Muscle layer of duodenum (tissue), 2 donors: Measurements from ENCODE around the gene B4GALT6.

ENCODE experiments used
- H3K27ac ChIP-seq: one replicate; pipeline ENCODE4 v1.7.0; 2013; ENCODE audit warnings: mild to moderate bottlenecking, low read length
- H3K27me3 ChIP-seq: one replicate; pipeline ENCODE4 v1.7.0; 2013; ENCODE audit warnings: low read depth, mild to moderate bottlenecking, control low read depth, low read length
- H3K36me3 ChIP-seq, 2 donors: one replicate each; pipeline ENCODE4 v1.7.0; 2013; ENCODE audit warnings: low read length in 2 of 2, control low read depth in 1 of 2, mild to moderate bottlenecking in 1 of 2; ENCODE audit not compliant: insufficient read depth in 2 of 2, control insufficient read depth in 1 of 2
- H3K4me1 ChIP-seq, 2 donors: one replicate each; pipeline ENCODE4 v1.7.0; 2013; ENCODE audit warnings: low read length in 2 of 2, mild to moderate bottlenecking in 2 of 2, control low read depth in 1 of 2, moderate library complexity in 1 of 2; ENCODE audit not compliant: insufficient read depth in 2 of 2, control insufficient read depth in 1 of 2
- H3K4me3 ChIP-seq, 2 donors: one replicate each; pipeline ENCODE4 v1.7.0; 2013; ENCODE audit warnings: low read length in 2 of 2, low read depth in 1 of 2, mild to moderate bottlenecking in 1 of 2
- H3K9me3 ChIP-seq, 2 donors: one replicate each; pipeline ENCODE4 v1.7.0; 2013; ENCODE audit warnings: low read length in 2 of 2, control low read depth in 1 of 2, mild to moderate bottlenecking in 1 of 2; ENCODE audit not compliant: control insufficient read depth in 1 of 2
- donor health status: healthy.

The B4GALT6 gene

GRCh38 chr18:31647127-31647753, 37.1 kb downstream of the B4GALT6 start:
- Histone ChIP-seq H3K9me3 (no peaks in the 10 kb centered on the region), H3K27ac (no peak overlapping the region), H3K4me1 (no peaks in the 10 kb centered on the region), H3K36me3 (no peaks in the 10 kb centered on the region), H3K27me3 (no peaks in the 10 kb centered on the region), H3K4me3 (no peak overlapping the region)

DNA sequence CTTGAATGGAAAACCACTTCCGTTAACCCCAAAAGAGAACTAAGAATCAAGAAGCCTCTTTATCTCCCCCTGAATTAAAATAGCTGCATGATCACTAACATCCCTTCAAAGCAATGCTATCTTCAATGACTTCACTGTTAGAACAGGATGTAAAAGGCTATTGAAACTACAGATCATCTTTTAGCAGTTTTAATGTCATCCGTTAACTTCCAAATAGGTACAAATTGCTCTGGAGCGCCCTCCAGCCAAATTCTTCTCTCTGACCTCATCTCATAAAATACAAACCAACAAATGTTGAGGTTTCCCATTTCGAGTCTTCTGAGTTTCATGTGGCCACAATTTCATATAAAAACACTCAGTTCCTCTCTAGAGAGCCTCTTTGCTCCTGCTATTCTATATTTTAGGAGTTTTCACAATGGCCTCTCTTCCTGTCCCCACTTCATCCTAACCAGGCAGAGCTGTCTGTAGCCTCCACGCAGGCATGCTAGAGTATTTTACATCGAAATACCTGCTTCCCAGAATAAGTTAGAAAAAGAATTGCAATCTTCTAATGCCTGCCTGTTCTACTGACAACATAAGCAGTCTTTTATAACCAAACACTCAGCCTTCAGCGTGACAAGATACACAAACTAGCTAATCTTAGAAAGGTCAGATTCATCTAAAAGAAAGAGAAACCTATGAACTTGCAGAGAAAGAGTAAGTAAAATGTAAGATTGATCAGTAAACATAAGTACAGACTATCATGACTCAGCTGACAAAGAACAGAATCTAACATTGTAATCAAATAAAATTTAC, 37.9 kb downstream of the B4GALT6 start:
- no peaks in the 10 kb centered on the region for H3K9me3 ChIP-seq
- no peak overlapping the region for H3K27ac ChIP-seq
- H3K4me1 ChIP-seq = no peaks in the 10 kb centered on the region
- H3K27me3 ChIP-seq = no peaks in the 10 kb centered on the region
- no peaks in the 10 kb centered on the region for H3K36me3 ChIP-seq
- no peak overlapping the region for H3K4me3 ChIP-seq

DNA sequence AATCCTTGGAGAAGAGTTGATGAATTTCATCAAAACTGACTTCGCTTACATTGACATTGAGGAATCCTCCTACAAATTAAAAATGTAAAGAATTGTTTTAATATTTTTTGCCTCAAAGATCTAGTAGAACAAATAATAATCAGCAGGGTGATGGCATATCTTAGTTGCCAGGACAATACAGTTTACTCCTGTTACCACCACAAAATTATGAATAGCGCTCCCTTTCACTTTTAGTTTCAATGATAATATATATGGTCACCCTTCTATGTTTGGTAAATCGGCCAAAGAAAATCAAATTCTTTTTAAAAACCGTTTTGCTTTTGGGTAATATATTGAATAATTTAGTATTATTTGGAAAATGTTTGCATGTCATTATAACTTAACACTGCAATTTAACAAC, 39.0 kb downstream of the B4GALT6 start:
- no peaks in the 10 kb centered on the region for H3K9me3 ChIP-seq
- no peaks in the 10 kb centered on the region for H3K4me1 ChIP-seq
- H3K27ac ChIP-seq = no peak overlapping the region
- H3K4me3 ChIP-seq = no peak overlapping the region
- H3K36me3 ChIP-seq = no peaks in the 10 kb centered on the region
- no peaks in the 10 kb centered on the region for H3K27me3 ChIP-seq

DNA sequence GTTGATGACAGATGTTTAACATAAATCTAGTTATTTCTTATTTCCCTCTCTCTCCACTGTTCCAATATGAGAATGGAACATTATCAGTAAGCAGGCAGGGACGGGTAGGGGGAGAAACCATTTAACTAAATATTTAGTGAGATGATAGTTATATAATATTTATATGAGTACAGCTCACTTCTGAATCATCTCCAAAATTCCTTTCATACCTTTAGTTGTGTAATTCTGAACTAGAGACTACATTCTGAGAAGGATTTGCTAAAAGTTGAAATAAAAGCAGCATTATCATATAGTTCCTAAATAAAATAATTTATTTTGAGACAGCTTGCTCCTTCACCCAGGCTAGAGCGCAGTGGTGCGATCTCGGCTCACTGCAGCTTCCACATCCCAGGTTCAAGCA, 41.4 kb downstream of the B4GALT6 start:
- no peak overlapping the region for H3K27ac ChIP-seq
- no peaks in the 10 kb centered on the region for H3K36me3 ChIP-seq
- H3K4me3 ChIP-seq = no peak overlapping the region
- no peaks in the 10 kb centered on the region for H3K27me3 ChIP-seq
- no peaks in the 10 kb centered on the region for H3K9me3 ChIP-seq
- no peaks in the 10 kb centered on the region for H3K4me1 ChIP-seq

GRCh38 chr18:31637445-31637844, 46.9 kb downstream of the B4GALT6 start:
- H3K27ac ChIP-seq = no peak overlapping the region
- H3K27me3 ChIP-seq = no peaks in the 10 kb centered on the region
- H3K9me3 ChIP-seq = no peaks in the 10 kb centered on the region
- H3K36me3 ChIP-seq = no peaks in the 10 kb centered on the region
- H3K4me1 ChIP-seq = no peaks in the 10 kb centered on the region
- no peak overlapping the region for H3K4me3 ChIP-seq

DNA sequence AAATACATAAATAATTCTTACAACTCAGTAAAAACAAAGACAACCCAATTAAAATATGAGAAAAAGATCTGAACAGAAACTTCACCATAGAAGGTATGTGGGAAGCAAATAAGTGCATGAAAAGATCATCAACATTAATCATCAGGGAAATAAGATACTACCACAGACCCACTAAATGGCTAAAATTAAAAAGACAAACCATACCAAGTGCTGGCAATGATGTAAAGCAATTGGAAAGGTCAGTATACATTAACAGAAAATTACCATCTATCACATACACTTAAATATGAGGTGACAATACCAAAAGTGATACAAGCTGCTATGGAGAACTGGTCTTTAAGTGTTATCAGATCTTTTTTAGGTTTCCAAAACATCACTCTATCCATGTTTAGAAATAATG, 48.0 kb downstream of the B4GALT6 start:
- no peak overlapping the region for H3K4me3 ChIP-seq
- H3K27me3 ChIP-seq = no peaks in the 10 kb centered on the region
- no peaks in the 10 kb centered on the region for H3K9me3 ChIP-seq
- H3K4me1 ChIP-seq = no peaks in the 10 kb centered on the region
- H3K36me3 ChIP-seq = no peaks in the 10 kb centered on the region
- no peak overlapping the region for H3K27ac ChIP-seq

- Histone ChIP-seq H3K27me3 (no peaks in the 10 kb centered on the region), H3K4me1 (no peaks in the 10 kb centered on the region), H3K9me3 (no peaks in the 10 kb centered on the region), H3K4me3 (no peak overlapping the region), H3K36me3 (peaks cover 0 to 8% of the 10 kb centered on the region in 2 donors), H3K27ac (no peak overlapping the region)
These were observed 50.1 kb downstream of the B4GALT6 start for GRCh38 chr18:31634331-31634713.

DNA sequence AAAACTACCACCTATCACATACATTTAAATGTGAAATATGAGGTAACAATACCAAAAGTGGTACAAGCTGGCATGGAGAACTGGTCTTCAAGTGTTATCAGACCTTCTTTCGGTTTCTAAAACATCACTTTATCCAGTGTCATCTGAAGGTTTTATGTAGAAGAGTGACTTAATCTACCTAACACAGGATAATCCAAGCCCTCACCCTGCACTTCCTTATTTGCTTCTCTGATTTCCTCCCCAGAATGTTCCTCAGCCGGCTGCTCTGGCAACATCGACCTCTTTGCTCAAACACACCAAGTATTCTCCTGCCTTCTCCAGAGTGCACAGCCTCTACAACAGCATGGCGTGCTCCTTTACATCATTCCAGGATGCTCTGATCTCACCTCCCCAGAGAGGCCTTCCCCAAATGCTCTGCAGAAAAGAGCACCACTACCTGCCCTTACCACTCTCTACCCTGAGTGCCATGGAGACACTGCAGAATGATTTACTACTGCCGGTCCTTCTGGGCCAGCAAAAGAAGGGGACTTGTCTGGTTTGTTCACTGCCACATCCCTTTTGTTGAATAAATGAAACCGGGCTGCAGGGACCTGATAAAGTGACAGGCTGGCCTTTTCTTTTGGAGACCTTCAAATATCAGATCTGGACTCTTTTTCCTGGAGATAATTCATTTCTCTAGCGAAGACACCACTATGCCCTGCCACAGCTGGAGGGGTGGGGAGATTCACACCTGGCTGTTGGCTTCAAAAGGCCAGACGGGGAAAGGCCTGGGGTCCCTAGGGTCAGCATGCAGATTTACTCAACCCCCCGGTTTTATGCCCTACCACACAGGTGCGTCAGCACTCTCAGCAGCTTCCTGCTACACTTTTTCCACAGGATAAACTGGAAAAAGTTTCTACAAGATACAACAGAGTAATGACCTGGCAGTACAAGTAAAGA, 50.7 kb downstream of the B4GALT6 start:
- no peaks in the 10 kb centered on the region for H3K4me1 ChIP-seq
- H3K4me3 ChIP-seq = no peak overlapping the region

DNA sequence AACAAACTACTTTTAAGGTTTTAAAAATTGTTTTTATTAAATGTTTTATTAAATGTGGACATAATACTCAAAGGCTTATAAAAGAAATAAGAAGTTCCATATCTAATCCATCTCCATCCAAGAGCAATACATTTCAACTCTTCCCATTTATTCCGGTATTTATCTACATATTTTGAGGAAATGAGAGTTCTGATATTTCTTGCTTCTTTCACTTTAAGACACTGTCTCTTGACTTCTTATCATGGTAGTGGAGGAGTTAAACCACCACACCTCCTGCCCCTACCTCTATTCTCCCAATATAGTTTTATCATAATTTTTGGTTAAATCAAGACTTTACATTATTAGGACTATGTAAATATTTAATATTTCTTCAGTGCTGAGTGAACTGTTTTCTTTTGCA, 52.0 kb downstream of the B4GALT6 start:
- H3K27me3 ChIP-seq = no peaks in the 10 kb centered on the region
- H3K36me3 ChIP-seq = peaks cover 0 to 8% of the 10 kb centered on the region in 2 donors
- no peaks in the 10 kb centered on the region for H3K4me1 ChIP-seq
- no peaks in the 10 kb centered on the region for H3K9me3 ChIP-seq
- H3K27ac ChIP-seq = no peak overlapping the region
- no peak overlapping the region for H3K4me3 ChIP-seq

More for the DNA sequence above, 50.7 kb downstream of the B4GALT6 start:
- no peaks in the 10 kb centered on the region for H3K27me3 ChIP-seq
- peaks cover 0 to 8% of the 10 kb centered on the region in 2 donors for H3K36me3 ChIP-seq
- H3K9me3 ChIP-seq = no peaks in the 10 kb centered on the region
- H3K27ac ChIP-seq = no peak overlapping the region

DNA sequence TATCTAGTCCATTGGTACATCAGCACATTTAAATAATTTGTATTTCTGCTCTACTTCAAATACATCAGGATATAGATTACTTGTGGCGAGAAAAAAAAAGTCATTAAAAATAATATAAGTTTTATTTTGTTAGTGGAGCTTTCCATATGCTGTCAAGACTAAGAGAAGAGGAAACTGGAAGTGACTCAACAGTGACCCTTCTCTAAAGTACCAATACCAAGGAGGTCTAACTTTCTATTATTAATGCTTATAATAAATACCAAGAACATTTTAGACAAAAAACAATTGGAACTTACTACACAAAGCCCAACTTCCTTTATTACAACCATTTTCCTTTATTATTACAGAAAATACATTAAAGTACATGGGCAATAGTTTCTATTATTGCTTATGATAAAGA, 52.9 kb downstream of the B4GALT6 start:
- Histone ChIP-seq H3K27ac (no peak overlapping the region), H3K4me3 (no peak overlapping the region), H3K36me3 (peaks cover 0 to 8% of the 10 kb centered on the region in 2 donors), H3K4me1 (no peaks in the 10 kb centered on the region), H3K27me3 (no peaks in the 10 kb centered on the region), H3K9me3 (no peaks in the 10 kb centered on the region)

GRCh38 chr18:31630549-31630948, 53.8 kb downstream of the B4GALT6 start:
- Histone ChIP-seq H3K27ac (no peak overlapping the region), H3K27me3 (no peaks in the 10 kb centered on the region)

More at GRCh38 chr18:31630549-31630948, 53.8 kb downstream of the B4GALT6 start:
- Histone ChIP-seq H3K36me3 (peaks cover 0 to 8% of the 10 kb centered on the region in 2 donors), H3K4me1 (no peaks in the 10 kb centered on the region), H3K9me3 (no peaks in the 10 kb centered on the region), H3K4me3 (no peak overlapping the region)
